GDM1 (cell line): ENCODE data around the gene HCST.
A peak's percentile ranks its signal among the peaks of the same experiment; 100 is the strongest.
"Not testable (repeated sequence)": the region's sequence is repeated elsewhere in the genome, so short reads cannot be mapped to it uniquely, and the experiment has no call there.

Experiments
- DNase-seq: peaks from one replicate; lab custom pipeline; 2025; lab: John Stamatoyannopoulos, UW

The HCST gene, protein sequence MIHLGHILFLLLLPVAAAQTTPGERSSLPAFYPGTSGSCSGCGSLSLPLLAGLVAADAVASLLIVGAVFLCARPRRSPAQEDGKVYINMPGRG

DNA sequence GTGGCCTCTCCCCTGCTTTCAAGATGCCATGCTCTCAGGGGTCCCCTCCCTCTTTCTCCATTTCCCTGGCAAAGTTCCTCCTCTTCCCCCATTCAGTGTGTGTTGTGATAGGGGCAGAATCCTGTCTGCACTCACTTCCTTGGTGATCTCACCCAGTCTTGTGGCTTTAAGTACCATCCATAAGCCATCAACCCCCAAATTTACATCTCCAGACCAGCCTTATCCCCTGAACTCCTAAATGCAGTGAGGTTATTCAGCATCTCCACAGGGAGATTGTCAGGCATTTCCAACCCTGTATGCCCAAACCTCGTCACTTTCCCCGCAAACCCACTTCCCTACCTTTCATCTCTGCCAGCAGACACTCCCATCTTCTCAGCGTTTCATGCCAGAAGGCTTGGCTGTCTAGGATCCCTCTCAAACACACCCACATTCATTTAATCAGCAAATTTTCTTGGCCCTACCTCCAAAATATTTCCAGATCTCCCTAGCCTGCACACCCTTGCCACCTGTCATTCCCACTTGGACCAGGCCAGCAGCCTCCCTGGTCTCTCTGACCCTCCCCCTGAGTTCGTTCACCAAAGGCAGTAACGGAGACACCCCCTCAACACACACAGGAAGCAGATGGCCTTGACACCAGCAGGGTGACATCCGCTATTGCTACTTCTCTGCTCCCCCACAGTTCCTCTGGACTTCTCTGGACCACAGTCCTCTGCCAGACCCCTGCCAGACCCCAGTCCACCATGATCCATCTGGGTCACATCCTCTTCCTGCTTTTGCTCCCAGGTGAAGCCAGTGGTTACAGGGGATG, at the start of gene HCST:
TSS of gene HCST (plus strand) at position 676 of the 808 bp plus-strand sequence. CDS start at position 741, 65 bp downstream.
- peak; percentile 80 for DNase-seq

DNA sequence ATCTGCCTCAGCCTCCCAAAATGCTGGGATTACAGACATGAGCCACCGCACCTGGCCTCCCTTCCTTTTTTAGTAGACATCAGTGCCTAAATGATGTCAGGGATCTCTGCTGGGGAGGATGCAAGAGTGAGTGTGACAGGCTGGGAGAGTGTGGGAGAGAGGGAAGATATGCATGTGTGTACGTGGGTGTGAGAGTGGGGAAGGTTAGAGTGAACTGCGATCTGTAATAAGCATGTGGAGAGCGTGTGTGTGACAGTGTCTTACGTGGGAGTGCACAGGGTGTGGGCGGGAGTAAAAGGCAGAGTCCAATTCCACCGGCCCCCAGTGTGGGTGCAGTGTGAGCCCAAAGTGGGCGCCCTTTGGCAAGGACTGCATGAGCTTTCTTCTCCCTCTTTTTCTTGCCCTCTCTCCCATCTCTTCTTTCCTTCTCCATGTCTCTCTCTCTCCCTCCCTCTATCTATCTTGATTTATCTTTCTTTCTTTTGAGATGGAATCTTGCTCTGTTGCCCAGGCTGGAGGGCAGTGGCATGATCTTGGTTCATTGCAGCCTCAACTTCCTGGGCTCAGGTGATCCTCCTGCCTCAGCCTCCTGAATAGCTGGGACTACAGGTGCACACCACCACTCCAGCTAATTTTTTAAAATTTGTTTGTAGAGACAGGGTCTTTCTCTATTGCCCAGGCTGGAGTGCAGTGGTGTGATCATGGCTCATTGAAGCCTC, 49.1 kb upstream of the HCST start:
- DNase-seq: no peak

DNA sequence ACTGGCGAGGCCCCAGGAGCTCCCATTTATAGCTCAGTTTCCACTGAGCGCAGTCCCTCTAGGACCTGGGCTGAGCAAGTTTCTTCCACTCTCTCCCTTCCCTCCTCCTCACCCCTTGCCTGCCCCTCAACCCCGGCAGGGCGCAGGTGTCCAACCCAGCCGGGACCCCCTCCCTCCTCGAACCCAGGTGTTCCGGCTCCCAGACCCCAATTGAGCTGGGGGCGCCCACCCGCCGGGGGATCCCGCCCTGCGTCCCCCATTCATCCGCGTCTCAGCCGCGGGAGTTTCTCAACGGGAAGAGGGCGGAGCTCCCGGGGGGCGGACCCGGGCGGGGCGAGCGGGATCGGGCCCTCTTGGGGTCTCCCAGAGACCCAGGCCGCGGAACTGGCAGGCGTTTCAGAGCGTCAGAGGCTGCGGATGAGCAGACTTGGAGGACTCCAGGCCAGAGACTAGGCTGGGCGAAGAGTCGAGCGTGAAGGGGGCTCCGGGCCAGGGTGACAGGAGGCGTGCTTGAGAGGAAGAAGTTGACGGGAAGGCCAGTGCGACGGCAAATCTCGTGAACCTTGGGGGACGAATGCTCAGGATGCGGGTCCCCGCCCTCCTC, 45.7 kb upstream of the HCST start, which contains the start of gene KIRREL2:
TSS of gene KIRREL2 (plus strand) at position 366 of the 604 bp plus-strand sequence. CDS start at position 575, 209 bp downstream.
- DNase-seq: no peak

DNA sequence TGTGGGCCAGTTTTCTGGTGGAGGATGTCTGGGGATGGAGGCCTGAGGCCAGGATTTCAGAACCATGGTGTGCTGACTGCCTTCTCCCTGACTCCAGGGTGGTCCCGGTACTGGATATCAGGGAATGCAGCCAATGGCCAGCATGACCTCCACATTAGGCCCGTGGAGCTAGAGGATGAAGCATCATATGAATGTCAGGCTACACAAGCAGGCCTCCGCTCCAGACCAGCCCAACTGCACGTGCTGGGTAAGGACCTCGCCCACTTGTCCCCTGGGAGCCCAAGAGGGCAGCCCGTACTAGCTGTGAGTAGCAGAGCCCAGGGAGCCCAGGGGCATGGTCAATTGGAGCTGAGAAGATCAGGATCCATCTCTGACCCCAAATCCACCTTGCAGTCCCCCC, 44.0 kb upstream of the HCST start:
- no peak for DNase-seq

DNA sequence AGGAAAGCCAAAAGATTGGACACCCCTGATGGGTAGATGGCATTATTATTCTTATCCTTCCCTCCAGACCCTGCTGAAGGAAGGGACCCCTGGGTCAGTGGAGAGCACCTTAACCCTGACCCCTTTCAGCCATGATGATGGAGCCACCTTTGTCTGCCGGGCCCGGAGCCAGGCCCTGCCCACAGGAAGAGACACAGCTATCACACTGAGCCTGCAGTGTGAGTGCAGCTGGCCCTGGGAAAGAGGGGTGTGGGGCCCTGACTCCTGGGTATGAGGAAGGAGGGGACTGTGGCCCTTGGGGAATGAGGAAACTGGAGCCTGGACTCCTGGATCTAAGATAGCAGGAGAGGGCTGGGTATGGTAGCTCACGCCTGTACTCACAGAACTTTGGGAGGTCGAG, 42.9 kb upstream of the HCST start:
- no peak for DNase-seq

DNA sequence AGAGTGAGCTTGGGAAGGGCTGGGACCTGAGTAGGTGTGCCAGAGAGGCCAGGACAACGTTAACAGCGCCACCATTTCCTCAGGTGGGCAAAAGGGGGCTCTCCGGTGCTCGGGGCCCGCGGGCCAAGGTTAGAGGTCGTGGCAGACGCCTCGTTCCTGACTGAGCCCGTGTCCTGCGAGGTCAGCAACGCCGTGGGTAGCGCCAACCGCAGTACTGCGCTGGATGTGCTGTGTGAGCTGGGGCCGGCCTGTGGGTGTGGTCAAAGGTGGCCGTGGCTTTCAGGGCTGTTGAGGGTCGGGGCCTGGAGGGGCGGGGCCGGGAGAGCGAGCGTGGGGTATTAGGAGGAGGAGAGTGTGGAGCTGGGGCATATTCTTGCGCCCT, 41.9 kb upstream of the HCST start:
- no peak for DNase-seq

DNA sequence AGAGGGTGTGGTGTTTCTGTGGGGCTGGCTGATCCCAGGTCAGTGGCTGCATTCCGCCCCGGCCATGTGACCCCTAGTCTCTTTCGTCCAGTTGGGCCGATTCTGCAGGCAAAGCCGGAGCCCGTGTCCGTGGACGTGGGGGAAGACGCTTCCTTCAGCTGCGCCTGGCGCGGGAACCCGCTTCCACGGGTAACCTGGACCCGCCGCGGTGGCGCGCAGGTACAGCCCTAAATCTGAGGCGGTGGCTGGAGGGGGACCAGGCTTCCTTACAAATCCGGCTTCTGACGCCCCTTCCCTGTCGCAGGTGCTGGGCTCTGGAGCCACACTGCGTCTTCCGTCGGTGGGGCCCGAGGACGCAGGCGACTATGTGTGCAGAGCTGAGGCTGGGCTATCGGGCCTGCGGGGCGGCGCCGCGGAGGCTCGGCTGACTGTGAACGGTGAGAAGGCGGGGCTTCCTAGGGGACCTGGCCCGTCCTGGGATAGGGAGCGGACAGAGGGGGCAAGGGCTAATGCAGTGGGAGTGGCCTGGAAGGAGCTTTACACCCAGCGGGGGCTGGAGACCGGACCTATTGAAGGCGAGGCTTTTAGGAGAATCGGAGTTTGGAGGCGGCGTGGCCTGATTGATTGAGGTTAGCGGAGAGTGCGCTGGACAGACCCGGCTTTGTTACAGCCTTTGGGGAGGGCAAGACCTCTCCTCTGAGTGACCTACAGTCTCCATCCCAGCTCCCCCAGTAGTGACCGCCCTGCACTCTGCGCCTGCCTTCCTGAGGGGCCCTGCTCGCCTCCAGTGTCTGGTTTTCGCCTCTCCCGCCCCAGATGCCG, 41.3 kb upstream of the HCST start:
- no peak for DNase-seq

DNA sequence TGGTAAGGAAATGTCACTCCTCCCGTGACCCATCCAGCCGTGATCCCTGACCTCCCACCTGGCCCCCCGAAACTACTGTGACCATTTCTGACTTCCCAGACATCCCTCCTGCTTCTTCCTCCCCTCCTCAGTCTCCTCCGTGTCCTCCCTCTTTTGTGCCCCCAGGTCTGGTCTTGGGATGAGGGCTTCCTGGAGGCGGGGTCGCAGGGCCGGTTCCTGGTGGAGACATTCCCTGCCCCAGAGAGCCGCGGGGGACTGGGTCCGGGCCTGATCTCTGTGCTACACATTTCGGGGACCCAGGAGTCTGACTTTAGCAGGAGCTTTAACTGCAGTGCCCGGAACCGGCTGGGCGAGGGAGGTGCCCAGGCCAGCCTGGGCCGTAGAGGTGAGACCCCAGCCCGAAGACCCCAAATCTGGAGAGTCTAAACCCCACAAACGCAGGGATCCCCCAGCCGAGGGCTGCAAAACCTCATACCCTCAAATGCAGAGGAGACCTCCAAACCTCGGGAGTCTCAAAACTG, 40.6 kb upstream of the HCST start:
- DNase-seq: no peak

DNA sequence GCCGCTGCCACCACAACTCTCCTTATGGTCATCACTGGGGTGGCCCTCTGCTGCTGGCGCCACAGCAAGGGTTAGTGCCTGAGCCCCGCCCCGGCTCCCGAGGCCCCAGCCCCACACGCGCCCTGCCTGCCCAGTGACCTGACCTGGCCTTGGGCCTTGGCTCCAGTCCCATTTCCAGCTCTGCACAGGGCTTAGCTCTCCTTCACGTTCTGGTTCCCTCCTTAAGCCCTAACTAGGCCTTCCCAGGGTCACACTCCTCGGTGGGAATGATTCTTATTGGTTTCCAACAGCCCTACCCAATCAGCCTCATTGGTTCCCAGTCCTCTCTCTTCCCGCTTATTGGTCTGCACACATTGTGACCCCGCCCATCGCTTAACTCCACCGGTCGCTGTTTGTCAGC, 39.8 kb upstream of the HCST start:
- no peak for DNase-seq

DNA sequence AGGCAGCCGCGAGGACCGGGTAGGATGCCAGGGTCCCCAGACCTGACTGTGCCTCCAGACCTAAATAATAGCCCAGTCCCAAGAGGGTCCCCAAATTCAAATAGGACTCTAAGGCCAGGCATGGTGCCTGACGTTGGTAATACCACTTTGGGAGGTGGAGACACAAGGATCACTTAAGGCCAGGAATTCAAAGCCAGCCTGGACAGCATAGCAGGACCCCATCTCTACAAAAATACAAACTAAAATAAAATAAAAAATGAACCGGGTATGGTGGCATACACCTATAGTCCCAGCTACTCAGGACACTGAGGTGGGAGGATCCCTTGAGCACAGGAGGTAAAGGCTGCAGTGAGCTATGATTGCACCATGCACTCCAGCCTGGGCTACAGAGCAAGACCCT, 39.3 kb upstream of the HCST start:
- DNase-seq: no peak

DNA sequence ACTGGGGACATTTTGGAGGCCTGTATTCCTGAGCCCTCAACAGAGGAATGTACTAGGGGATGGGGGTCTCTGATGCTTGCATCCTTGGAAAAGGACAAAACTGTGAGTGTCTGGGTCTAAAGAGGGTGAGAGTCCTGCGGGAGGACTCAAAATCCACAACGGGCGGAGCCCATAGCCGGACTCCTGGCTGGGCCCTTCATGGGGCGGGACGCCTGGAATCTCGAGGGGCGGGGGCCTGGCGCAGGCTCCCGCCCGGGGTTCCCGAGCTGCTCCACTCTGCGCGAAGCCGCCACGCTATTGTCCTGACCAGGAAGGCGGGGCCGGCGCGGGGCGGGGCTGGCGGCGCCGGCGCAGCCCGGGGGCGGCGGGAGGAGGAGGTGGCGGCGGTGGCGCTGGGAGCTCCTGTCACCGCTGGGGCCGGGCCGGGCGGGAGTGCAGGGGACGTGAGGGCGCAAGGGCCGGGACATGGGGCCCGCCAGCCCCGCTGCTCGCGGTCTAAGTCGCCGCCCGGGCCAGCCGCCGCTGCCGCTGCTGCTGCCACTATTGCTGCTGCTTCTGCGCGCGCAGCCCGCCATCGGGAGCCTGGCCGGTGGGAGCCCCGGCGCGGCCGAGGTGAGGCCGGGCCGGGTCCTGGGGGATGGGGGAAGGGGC, 34.0 kb upstream of the HCST start, which contains the start of gene APLP1:
TSS of gene APLP1 (plus strand) at position 403 of the 651 bp plus-strand sequence. CDS start at position 466, 63 bp downstream.
- DNase-seq: peak; percentile 25

DNA sequence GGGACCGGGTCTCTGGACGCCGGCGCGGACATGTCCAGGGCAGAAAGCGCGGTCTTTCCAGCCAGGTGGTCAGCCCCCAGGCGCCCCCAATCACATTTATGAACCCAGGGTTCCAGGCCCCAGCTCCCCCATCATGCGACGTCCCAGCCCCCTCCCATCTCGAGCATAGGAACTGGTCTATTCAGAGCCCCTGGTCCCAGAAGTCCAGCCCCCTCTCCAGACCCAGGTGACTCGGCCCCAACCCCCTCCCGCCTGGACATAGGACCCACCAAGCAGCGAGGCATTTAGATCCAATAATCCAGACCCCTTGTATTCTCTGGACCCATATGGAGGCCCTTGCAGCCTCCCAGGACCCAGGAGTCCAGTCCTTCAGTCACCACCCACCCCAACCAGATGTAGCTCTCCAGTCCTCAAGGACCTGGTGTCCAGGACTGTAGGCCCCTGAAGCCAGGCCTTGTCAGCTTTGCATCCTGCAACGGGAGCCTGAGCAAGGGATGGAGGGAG, 33.5 kb upstream of the HCST start:
- DNase-seq: no peak

DNA sequence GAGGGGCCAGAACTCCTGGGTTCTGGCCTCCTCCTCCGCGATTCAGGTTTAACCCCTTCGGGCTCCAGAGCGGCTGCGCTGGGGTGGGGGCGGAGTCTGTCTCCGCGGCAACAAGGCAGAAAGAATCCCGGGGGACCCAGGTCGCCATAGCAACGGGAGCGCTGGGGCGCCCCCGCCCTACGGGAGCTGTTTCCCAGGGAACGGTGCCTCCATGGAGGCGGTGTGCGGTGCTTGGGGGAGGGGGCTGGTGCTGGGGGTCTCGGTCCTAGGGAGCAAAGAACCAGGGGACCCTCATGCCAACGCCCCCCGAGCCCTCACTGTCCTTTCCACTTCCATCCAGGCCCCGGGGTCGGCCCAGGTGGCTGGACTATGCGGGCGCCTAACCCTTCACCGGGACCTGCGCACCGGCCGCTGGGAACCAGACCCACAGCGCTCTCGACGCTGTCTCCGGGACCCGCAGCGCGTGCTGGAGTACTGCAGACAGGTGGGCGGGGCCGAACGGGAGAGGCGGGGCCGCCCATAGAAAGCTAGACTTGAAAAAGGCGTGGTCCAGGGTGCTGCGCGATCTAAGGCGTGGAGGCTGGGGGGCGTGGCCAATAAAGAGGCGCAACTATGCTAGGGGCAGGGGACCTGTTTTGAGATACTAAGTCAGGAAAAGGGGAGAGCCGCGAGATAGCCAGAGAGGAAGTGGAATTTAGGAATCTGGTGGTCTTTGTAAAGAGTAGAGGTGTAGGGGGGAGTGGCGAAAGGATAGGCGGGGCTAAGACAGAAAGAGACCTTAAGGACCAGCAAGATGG, 32.8 kb upstream of the HCST start:
- peak; percentile 75 for DNase-seq

DNA sequence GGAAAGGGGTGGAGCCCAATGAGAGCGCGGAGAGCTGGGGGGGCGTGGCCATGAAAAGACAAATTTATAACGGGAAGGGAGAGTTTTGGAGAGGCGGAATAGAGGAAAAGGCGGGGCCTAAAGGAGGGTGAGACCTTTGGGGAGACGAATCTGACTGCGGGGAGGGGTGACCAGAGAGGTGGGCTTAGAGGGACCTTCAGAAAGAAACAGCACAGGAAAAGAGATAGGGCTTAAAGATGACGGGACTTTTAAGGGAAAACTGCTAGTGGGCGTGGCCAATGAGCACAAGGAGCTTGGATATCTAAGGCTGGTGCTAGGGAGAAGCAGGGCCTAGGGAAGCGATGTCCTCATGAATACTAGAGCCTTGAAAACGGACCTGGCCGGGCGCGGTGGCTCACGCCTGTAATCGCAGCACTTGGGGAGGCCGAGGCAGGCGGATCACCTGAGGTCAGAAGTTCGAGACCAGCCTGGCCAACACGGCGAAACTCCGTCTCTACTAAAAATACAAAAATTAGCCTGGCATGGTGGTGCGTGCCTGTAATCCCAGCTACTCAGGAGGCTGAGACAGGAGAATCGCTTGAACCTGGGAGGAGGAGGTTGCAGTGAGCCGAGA, 32.1 kb upstream of the HCST start:
- not testable (repeated sequence) for DNase-seq

DNA sequence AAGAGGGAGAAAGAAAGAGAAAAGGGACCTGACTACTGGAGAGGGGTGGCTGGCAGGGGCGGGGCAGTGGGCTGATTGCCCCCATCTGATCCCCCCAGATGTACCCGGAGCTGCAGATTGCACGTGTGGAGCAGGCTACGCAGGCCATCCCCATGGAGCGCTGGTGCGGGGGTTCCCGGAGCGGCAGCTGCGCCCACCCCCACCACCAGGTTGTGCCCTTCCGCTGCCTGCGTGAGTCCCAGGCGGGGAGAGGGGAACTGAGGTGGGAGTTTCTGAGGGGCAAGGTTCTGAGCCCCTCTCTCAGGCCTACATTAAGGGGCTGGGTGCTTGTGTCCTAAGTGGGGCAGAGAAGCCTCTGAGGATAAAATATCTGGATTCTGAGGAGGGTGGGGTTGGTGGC, 31.5 kb upstream of the HCST start:
- DNase-seq: no peak

DNA sequence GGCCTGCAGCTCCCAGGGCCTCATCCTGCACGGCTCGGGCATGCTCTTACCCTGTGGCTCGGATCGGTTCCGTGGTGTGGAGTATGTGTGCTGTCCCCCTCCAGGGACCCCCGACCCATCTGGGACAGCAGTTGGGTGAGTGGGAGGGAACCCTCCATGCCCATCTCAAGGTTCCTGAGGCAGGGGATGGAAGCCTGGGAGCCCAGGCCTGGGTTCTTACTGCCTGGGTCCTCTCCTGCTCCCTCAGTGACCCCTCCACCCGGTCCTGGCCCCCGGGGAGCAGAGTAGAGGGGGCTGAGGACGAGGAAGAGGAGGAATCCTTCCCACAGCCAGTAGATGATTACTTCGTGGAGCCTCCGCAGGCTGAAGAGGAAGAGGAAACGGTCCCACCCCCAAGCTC, 30.7 kb upstream of the HCST start:
- DNase-seq: no peak

DNA sequence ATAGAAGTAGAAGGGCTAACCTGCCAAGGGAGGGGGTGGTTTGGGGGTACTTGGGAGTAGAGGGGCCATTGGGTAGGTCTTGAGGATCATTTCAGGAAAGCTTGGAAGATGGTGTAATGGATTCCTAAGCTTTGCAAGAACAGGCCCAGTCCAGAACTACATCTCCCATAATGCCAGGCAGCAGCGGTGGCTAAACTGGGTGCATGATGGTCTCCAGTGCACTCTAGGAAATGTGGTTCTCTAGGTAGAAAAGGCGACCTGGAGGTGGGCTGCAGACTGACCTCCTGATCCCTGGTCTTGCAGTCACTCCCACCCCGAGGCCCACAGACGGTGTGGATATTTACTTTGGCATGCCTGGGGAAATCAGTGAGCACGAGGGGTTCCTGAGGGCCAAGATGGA, 30.1 kb upstream of the HCST start:
- DNase-seq: no peak

DNA sequence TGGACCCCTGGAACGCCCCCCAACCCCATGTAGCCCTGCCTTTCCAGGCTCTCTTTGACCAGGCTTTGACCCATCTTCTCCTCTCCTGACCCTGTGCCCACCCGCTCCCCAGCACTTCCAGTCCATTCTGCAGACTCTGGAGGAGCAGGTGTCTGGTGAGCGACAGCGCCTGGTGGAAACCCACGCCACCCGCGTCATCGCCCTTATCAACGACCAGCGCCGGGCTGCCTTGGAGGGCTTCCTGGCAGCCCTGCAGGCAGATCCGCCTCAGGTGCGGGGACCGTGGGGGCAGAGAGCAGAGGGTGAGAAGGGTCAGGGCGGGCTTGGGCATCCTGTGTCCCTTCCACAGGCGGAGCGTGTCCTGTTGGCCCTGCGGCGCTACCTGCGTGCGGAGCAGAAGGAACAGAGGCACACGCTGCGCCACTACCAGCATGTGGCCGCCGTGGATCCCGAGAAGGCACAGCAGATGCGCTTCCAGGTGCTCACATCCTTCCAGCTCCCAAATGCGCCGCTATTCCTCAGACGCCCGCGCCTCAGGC, 27.9 kb upstream of the HCST start:
- no peak for DNase-seq

DNA sequence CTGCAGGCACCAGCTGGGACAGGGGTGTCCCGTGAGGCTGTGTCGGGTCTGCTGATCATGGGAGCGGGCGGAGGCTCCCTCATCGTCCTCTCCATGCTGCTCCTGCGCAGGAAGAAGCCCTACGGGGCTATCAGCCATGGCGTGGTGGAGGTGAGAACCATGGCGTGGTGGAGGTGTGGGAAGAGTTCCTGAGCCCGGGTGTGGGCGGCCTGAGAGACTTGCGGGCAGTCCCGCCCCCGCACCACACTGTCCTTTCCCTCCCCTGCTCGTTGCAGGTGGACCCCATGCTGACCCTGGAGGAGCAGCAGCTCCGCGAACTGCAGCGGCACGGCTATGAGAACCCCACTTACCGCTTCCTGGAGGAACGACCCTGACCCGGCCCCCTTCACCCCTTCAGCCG, 23.3 kb upstream of the HCST start:
- DNase-seq: no peak
